AG09309 (cell line): Measurements from ENCODE around the gene DDX59.

Source experiments
- DNase-seq: peaks from one replicate; pipeline ENCODE4 v3.0.0-alpha.2; 2010; ENCODE audit warnings: low read depth
- H3K4me3 ChIP-seq: 2 replicates; pipeline ENCODE4 v1.5.1; 2011; ENCODE audit warnings: mild to moderate bottlenecking, low read depth, low read length, moderate library complexity; ENCODE audit not compliant: control insufficient read depth
- CTCF ChIP-seq: IDR thresholded peaks from 2 replicates; pipeline ENCODE4 v1.5.1; 2011; ENCODE audit warnings: mild to moderate bottlenecking, low read depth, low read length, inconsistent platforms; ENCODE audit not compliant: insufficient read depth, control insufficient read depth; ENCODE audit errors: missing control alignments

DDX59 gene

GRCh38 chr1:200666309-200666708 is 3.4 kb downstream of the DDX59 start:
- DNase-seq = no peak

GRCh38 chr1:200665861-200666260 is 3.8 kb downstream of the DDX59 start:
- H3K4me3 ChIP-seq = no peak overlapping the region
- no peak for TF ChIP-seq CTCF
- no peak for DNase-seq

More at GRCh38 chr1:200666309-200666708, 3.4 kb downstream of the DDX59 start:
- no peak overlapping the region for H3K4me3 ChIP-seq
- no peak for TF ChIP-seq CTCF

- no peak for TF ChIP-seq CTCF
- no peak overlapping the region for H3K4me3 ChIP-seq
- no peak for DNase-seq
These were observed 9.0 kb downstream of the DDX59 start for GRCh38 chr1:200660719-200661118.

GRCh38 chr1:200659269-200659668 is 10.4 kb downstream of the DDX59 start:
- no peak overlapping the region for H3K4me3 ChIP-seq
- TF ChIP-seq CTCF = no peak
- DNase-seq = no peak

- TF ChIP-seq CTCF = no peak
- no peak for DNase-seq
- no peak overlapping the region for H3K4me3 ChIP-seq
These were observed 11.5 kb downstream of the DDX59 start for GRCh38 chr1:200658037-200658818.

GRCh38 chr1:200654660-200655059 is 15.0 kb downstream of the DDX59 start:
- H3K4me3 ChIP-seq = no peak overlapping the region
- no peak for TF ChIP-seq CTCF
- DNase-seq = no peak

- DNase-seq = no peak
- H3K4me3 ChIP-seq = no peak overlapping the region
- no peak for TF ChIP-seq CTCF
These were observed 16.7 kb downstream of the DDX59 start for GRCh38 chr1:200653022-200653462.
